LNCaP clone FGC (cell line): ENCODE data around the gene DHRS4L2.
"Not testable (repeated sequence)": the region's sequence is repeated elsewhere in the genome, so short reads cannot be mapped to it uniquely, and the experiment has no call there.

ENCODE experiments used
- DNase-seq: peaks from one replicate; pipeline ENCODE4 v3.0.0-alpha.2; 2011; ENCODE audit warnings: low read depth
- H3K4me3 ChIP-seq: 2 replicates; pipeline ENCODE4 v1.5.1; 2011; ENCODE audit warnings: mild to moderate bottlenecking, low read depth, low read length, control low read depth
- CTCF ChIP-seq: IDR thresholded peaks from 2 replicates; pipeline ENCODE4 v1.5.1; 2012; ENCODE audit warnings: mild to moderate bottlenecking; ENCODE audit not compliant: control insufficient read depth, insufficient read depth; ENCODE audit errors: extremely low read depth

The DHRS4L2 gene

GRCh38 chr14:24036169-24036962 is 47.6 kb downstream of the DHRS4L2 start:
- peak; percentile 73 for TF ChIP-seq CTCF
- peak overlapping the region; percentile 57 for H3K4me3 ChIP-seq
- peak; percentile 36 for DNase-seq

GRCh38 chr14:24036963-24037657 is 48.4 kb downstream of the DHRS4L2 start:
- not testable (repeated sequence) for DNase-seq
- H3K4me3 ChIP-seq, result peak overlapping the region; percentile 57

- DNase-seq, result no peak
- no peak for TF ChIP-seq CTCF
- H3K4me3 ChIP-seq, result no peak overlapping the region
Observed at GRCh38 chr14:24037658-24038037, 48.9 kb downstream of the DHRS4L2 start.

GRCh38 chr14:24038686-24039085 is 50.0 kb downstream of the DHRS4L2 start:
- H3K4me3 ChIP-seq, result no peak overlapping the region
- TF ChIP-seq CTCF, result no peak
- DNase-seq, result no peak

GRCh38 chr14:24040692-24041091 is 52.0 kb downstream of the DHRS4L2 start:
- TF ChIP-seq CTCF, result no peak
- no peak for DNase-seq
- no peak overlapping the region for H3K4me3 ChIP-seq

- DNase-seq, result no peak
- H3K4me3 ChIP-seq, result no peak overlapping the region
- TF ChIP-seq CTCF, result no peak
Observed at GRCh38 chr14:24042746-24043145, 54.0 kb downstream of the DHRS4L2 start.

- H3K4me3 ChIP-seq, DNase-seq: not testable (repeated sequence)
Observed at GRCh38 chr14:24049002-24049401, 60.3 kb downstream of the DHRS4L2 start.

GRCh38 chr14:24050753-24051152 is 62.0 kb downstream of the DHRS4L2 start:
- not testable (repeated sequence) for H3K4me3 ChIP-seq, DNase-seq
